CD14-positive monocyte (primary cell): ENCODE results near the gene LSM3. TPM values are rescaled to one million over a fixed set of nuclear protein-coding genes. Genes with fewer than 3 reads are reported as not detected.

Experiments
- DNase-seq, 3 donors: peaks; one replicate each; pipeline ENCODE4 v3.0.0-alpha.2; 2011 to 2022
- H2AFZ ChIP-seq: 2 replicates; pipeline ENCODE4 v1.6.0; 2012; ENCODE audit warnings: mild to moderate bottlenecking, low read depth, low read length, inconsistent platforms; ENCODE audit not compliant: insufficient read depth, poor library complexity, severe bottlenecking
- H3K27ac ChIP-seq, 2 donors: 1 replicate in 1 of 2; 2 replicates in 1 of 2; pipeline ENCODE4 v1.5.1; 2012 to 2013; ENCODE audit warnings: low read length in 2 of 2, control low read depth in 1 of 2, inconsistent platforms in 1 of 2, low read depth in 1 of 2, mild to moderate bottlenecking in 1 of 2
- H3K27me3 ChIP-seq, 2 donors: one replicate each; pipeline versions ENCODE4 v1.6.0 to v1.6.1; 2011 to 2013; ENCODE audit warnings: low read length in 2 of 2; ENCODE audit not compliant: control insufficient read depth in 2 of 2, insufficient read depth in 2 of 2
- H3K36me3 ChIP-seq, 2 donors: replicated peaks in 1 of 2; 1 replicate in 1 of 2; 2 replicates in 1 of 2; pipeline versions ENCODE4 v1.5.1 to v1.6.1; 2012 to 2013; ENCODE audit warnings: low read length in 2 of 2, control low read depth in 1 of 2, inconsistent platforms in 1 of 2, mild to moderate bottlenecking in 1 of 2; ENCODE audit not compliant: insufficient read depth in 2 of 2, control insufficient read depth in 1 of 2
- H3K4me1 ChIP-seq, 2 donors: 1 replicate in 1 of 2; 2 replicates in 1 of 2; pipeline versions ENCODE4 v1.5.1 to v1.6.1; 2012 to 2013; ENCODE audit warnings: low read length in 2 of 2, control low read depth in 1 of 2, inconsistent platforms in 1 of 2, mild to moderate bottlenecking in 1 of 2, moderate library complexity in 1 of 2; ENCODE audit not compliant: insufficient read depth in 2 of 2, control insufficient read depth in 1 of 2
- H3K4me2 ChIP-seq: replicated peaks from 2 replicates; pipeline ENCODE3; 2012; ENCODE audit warnings: low read length, moderate library complexity, mild to moderate bottlenecking; ENCODE audit not compliant: poor library complexity, severe bottlenecking; ENCODE audit errors: extremely low read depth
- H3K4me3 ChIP-seq, 3 experiments: fragments of 200-600 bp in 1 of 3; sonication (generic) in 1 of 3; replicated peaks in 1 of 3; 1 replicate in 2 of 3; 2 replicates in 1 of 3; pipeline ENCODE4 v1.5.1; 2011 to 2013; ENCODE audit warnings: low read length in 3 of 3, mild to moderate bottlenecking in 3 of 3, control low read depth in 2 of 3, low read depth in 2 of 3, inconsistent platforms in 1 of 3, moderate library complexity in 1 of 3
- H3K79me2 ChIP-seq: 2 replicates; pipeline ENCODE4 v1.6.0; 2012; ENCODE audit warnings: mild to moderate bottlenecking, control low read depth, inconsistent platforms, low read length, moderate library complexity; ENCODE audit not compliant: insufficient read depth
- H3K9ac ChIP-seq: 2 replicates; pipeline ENCODE4 v1.6.0; 2017; ENCODE audit warnings: low read length, mild to moderate bottlenecking; ENCODE audit not compliant: insufficient read depth, poor library complexity, severe bottlenecking
- H3K9me3 ChIP-seq, 2 donors: replicated peaks in 1 of 2; 1 replicate in 1 of 2; 2 replicates in 1 of 2; pipeline versions ENCODE4 v1.5.1 to v1.6.1; 2012 to 2013; ENCODE audit warnings: low read length in 2 of 2, control low read depth in 1 of 2; ENCODE audit not compliant: control insufficient read depth in 1 of 2, insufficient read depth in 1 of 2
- H4K20me1 ChIP-seq: 2 replicates; pipeline ENCODE4 v1.6.0; 2012; ENCODE audit warnings: mild to moderate bottlenecking, low read length, control low read depth, moderate library complexity; ENCODE audit not compliant: insufficient read depth
- H3K27ac Mint-ChIP-seq, 7 donors: one replicate each; pipeline ENCODE4 v1.8.0; 2020; ENCODE audit warnings: mild to moderate bottlenecking in 7 of 7, mixed read lengths in 7 of 7, moderate library complexity in 6 of 7, inconsistent platforms in 2 of 7
- H3K27me3 Mint-ChIP-seq, 3 donors: one replicate each; pipeline ENCODE4 v1.8.0; 2021 to 2022; ENCODE audit warnings: low read depth in 3 of 3, mild to moderate bottlenecking in 3 of 3, mixed read lengths in 3 of 3, moderate library complexity in 3 of 3, inconsistent platforms in 1 of 3
- H3K36me3 Mint-ChIP-seq, 2 donors: one replicate each; pipeline ENCODE4 v1.8.0; 2020; ENCODE audit warnings: mixed read lengths in 2 of 2, inconsistent platforms in 1 of 2, mild to moderate bottlenecking in 1 of 2
- H3K4me1 Mint-ChIP-seq: one replicate; pipeline ENCODE4 v1.8.0; 2020; ENCODE audit warnings: mild to moderate bottlenecking, mixed read lengths
- H3K4me3 Mint-ChIP-seq, 2 donors: one replicate each; pipeline ENCODE4 v1.8.0; 2020; ENCODE audit warnings: mild to moderate bottlenecking in 2 of 2, mixed read lengths in 2 of 2, moderate library complexity in 1 of 2
- H3K9me3 Mint-ChIP-seq, 7 donors: one replicate each; pipeline ENCODE4 v1.8.0; 2020 to 2022; ENCODE audit warnings: mixed read lengths in 7 of 7, mild to moderate bottlenecking in 6 of 7, moderate library complexity in 6 of 7, inconsistent platforms in 2 of 7
- CTCF ChIP-seq: fragments of 200-600 bp; IDR thresholded peaks from one replicate; pipeline ENCODE4 v1.8.0; 2022; ENCODE audit warnings: antibody characterized with exemption, mild to moderate bottlenecking
- WGBS: methylation state at CpG from one replicate; pipeline ENCODE4 v1.1.5; 2013; ENCODE audit warnings: missing lambda C conversion rate; ENCODE audit not compliant: insufficient coverage; 5-methylcytosine and 5-hydroxymethylcytosine counted together
- intact Hi-C, 2 donors: fragments of 100-400 bp; cut with micrococcal nuclease; formaldehyde crosslinking; loops; one replicate each; pipeline versions ENCODE4 v1.15.0 to v1.15.1; 2023
- polyA plus RNA-seq, 3 donors: library from polyadenylated mRNA; depleted of rRNA in 1 of 3; unstranded in 2 of 3; stranded (reverse) in 1 of 3; fragments of 300-500 nt in 2 of 3; fragments of >200 nt in 1 of 3; fragmentation: Illumina TruSeq in 2 of 3; gene quantifications; 1 replicate in 2 of 3; 2 replicates in 1 of 3; pipeline ENCODE4 v1.2.3, GENCODE V29; 2012 to 2021

The LSM3 gene
- polyA plus RNA-seq, 3 donors, result 4.1 to 23.2 (median 19.8) TPM

- H3K79me2 ChIP-seq, result no peaks in the 10 kb centered on the region
- peaks cover 44 to 53% of the 10 kb centered on the region in 2 donors for H3K4me1 ChIP-seq
- no peaks in the 10 kb centered on the region for H3K9me3 ChIP-seq
- H3K27ac Mint-ChIP-seq, result peak overlapping the region; percentile 99 to 100 (median 100)
- peak overlapping the region; percentile 100 for H3K27ac ChIP-seq
- peak overlapping the region; percentile 70 for H2AFZ ChIP-seq
- H3K4me1 Mint-ChIP-seq, result peaks cover 51% of the 10 kb centered on the region
- DNase-seq, result peak in 1 of 3 donors; percentile 21
- peaks cover 34 to 42% of the 10 kb centered on the region in 2 donors for H3K36me3 ChIP-seq
- no peak for TF ChIP-seq CTCF
- H4K20me1 ChIP-seq, result no peaks in the 10 kb centered on the region
- peak overlapping the region; percentile 73 for H3K4me2 ChIP-seq
- intact Hi-C loops, result no loop called here
- no peaks in the 10 kb centered on the region for H3K27me3 ChIP-seq
- peak overlapping the region; percentile 92 for H3K9ac ChIP-seq
- H3K9me3 Mint-ChIP-seq, result no peaks in the 10 kb centered on the region
- H3K27me3 Mint-ChIP-seq, result peaks cover 0 to 4% (median 0%) of the 10 kb centered on the region in 3 donors
- peaks cover 59 to 65% of the 10 kb centered on the region in 2 donors for H3K36me3 Mint-ChIP-seq
- peak overlapping the region in 1 of 3 experiments; percentile 61 for H3K4me3 ChIP-seq
- 100% methylated on average over 3 of the region's 9 CpGs for WGBS
- H3K4me3 Mint-ChIP-seq, result peak overlapping the region in 1 of 2 donors; percentile 90
Observed at GRCh38 chr3:14145236-14145635, 33.4 kb upstream of the LSM3 start.

GRCh38 chr3:14145670-14146380, 32.8 kb upstream of the LSM3 start:
- Histone ChIP-seq H3K27me3 (no peaks in the 10 kb centered on the region), H3K9ac (peak overlapping the region; percentile 92), H3K4me2 (peak overlapping the region; percentile 73), H3K79me2 (no peaks in the 10 kb centered on the region), H2AFZ (no peak overlapping the region), H3K36me3 (peaks cover 36 to 42% of the 10 kb centered on the region in 2 donors), H3K27ac (peak overlapping the region; percentile 100), H3K4me3 (no peak overlapping the region), H3K4me1 (peaks cover 44 to 53% of the 10 kb centered on the region in 2 donors), H3K9me3 (no peaks in the 10 kb centered on the region), H4K20me1 (no peaks in the 10 kb centered on the region)
- no peak overlapping the region for H3K4me3 Mint-ChIP-seq
- H3K4me1 Mint-ChIP-seq, result peaks cover 51% of the 10 kb centered on the region
- peaks cover 0 to 4% (median 0%) of the 10 kb centered on the region in 3 donors for H3K27me3 Mint-ChIP-seq
- intact Hi-C loops, result loop anchor here in 1 of 2 donors (2.0 kb wide), 1 partner anchor 19 kb away; no protein-coding TSS in a partner anchor
- no peak for TF ChIP-seq CTCF
- H3K36me3 Mint-ChIP-seq, result peaks cover 59 to 65% of the 10 kb centered on the region in 2 donors
- DNase-seq, result peak in 1 of 3 donors; percentile 18
- 86% methylated on average over 9 of the region's 10 CpGs for WGBS
- H3K27ac Mint-ChIP-seq, result peak overlapping the region; percentile 99 to 100 (median 100)
- H3K9me3 Mint-ChIP-seq, result no peaks in the 10 kb centered on the region
